Caco-2 (cell line): ENCODE data around the gene EEIG1. TPM values are rescaled to one million over a fixed set of nuclear protein-coding genes. Genes with fewer than 3 reads are reported as not detected.
A peak's percentile ranks its signal among the peaks of the same experiment; 100 is the strongest.

Experiments
- BruUV-seq: library from RNA; stranded (reverse); fragments of 400-500 nt; replicated peaks from 2 replicates; lab custom pipeline; 2021; lab: Mats Ljungman, UMichigan
- CTCF ChIA-PET: fragments of 300-600 bp; sonication (Branson Sonifier 250); formaldehyde crosslinking; loops from one replicate; lab custom pipeline; 2022; ENCODE audit warnings: antibody characterized with exemption; lab: Charles Lee
- POLR2A ChIA-PET: fragments of 300-600 bp; sonication (Branson Sonifier 250); formaldehyde crosslinking; loops from one replicate; lab custom pipeline; 2022; ENCODE audit warnings: antibody characterized with exemption; lab: Charles Lee
- DNase-seq, 2 experiments: peaks; one replicate each; pipeline versions ENCODE4 v3.0.0 to v3.0.0-alpha.2; 2020 to 2022
- H3K27me3 ChIP-seq: replicated peaks from 2 replicates; pipeline ENCODE4 v1.6.0; 2011; ENCODE audit warnings: low read length; ENCODE audit not compliant: control insufficient read depth, insufficient read depth
- H3K36me3 ChIP-seq: 2 replicates; pipeline ENCODE4 v1.5.1; 2011; ENCODE audit warnings: low read length; ENCODE audit not compliant: control insufficient read depth, insufficient read depth
- H3K4me1 ChIP-seq: fragments of 250-450 bp; sonication (Bioruptor Pico); 2 replicates; pipeline ENCODE4 v1.5.1; 2020; ENCODE audit warnings: mild to moderate bottlenecking
- H3K4me3 ChIP-seq: 2 replicates; pipeline ENCODE4 v1.5.1; 2011; ENCODE audit warnings: low read depth, mild to moderate bottlenecking, control low read depth, low read length
- H3K9me3 ChIP-seq: fragments of 250-450 bp; sonication (Bioruptor Pico); 2 replicates; pipeline ENCODE4 v1.5.1; 2020; ENCODE audit warnings: mild to moderate bottlenecking, moderate library complexity
- H3K27ac Mint-ChIP-seq: one replicate; pipeline ENCODE4 v1.8.0; 2022; ENCODE audit warnings: mixed read lengths; ENCODE audit not compliant: unreplicated experiment
- H3K27me3 Mint-ChIP-seq: one replicate; pipeline ENCODE4 v1.8.0; 2022; ENCODE audit warnings: mixed read lengths; ENCODE audit not compliant: insufficient read depth, unreplicated experiment
- H3K36me3 Mint-ChIP-seq: one replicate; pipeline ENCODE4 v1.8.0; 2022; ENCODE audit warnings: mild to moderate bottlenecking, mixed read lengths; ENCODE audit not compliant: insufficient read depth, unreplicated experiment
- H3K4me1 Mint-ChIP-seq: one replicate; pipeline ENCODE4 v1.8.0; 2022; ENCODE audit warnings: low read depth, mixed read lengths; ENCODE audit not compliant: unreplicated experiment
- H3K4me3 Mint-ChIP-seq: one replicate; pipeline ENCODE4 v1.8.0; 2022; ENCODE audit warnings: mild to moderate bottlenecking, moderate library complexity, mixed read lengths; ENCODE audit not compliant: unreplicated experiment
- H3K9me3 Mint-ChIP-seq: one replicate; pipeline ENCODE4 v1.8.0; 2022; ENCODE audit warnings: mixed read lengths; ENCODE audit not compliant: unreplicated experiment
- CTCF ChIP-seq, 2 experiments: fragments of 200-600 bp in 1 of 2; IDR thresholded peaks; 1 replicate in 1 of 2; 2 replicates in 1 of 2; pipeline versions ENCODE4 v1.5.1 to v1.8.0; 2011 to 2022; ENCODE audit warnings: antibody characterized with exemption in 1 of 2, control low read depth in 1 of 2, inconsistent platforms in 1 of 2, low read depth in 1 of 2, low read length in 1 of 2, mild to moderate bottlenecking in 1 of 2, moderate library complexity in 1 of 2; ENCODE audit not compliant: insufficient read depth in 1 of 2, severe bottlenecking in 1 of 2, unreplicated experiment in 1 of 2
- intact Hi-C: fragments of 100-400 bp; cut with micrococcal nuclease; formaldehyde crosslinking; loops from one replicate; pipeline ENCODE4 v1.10.0; 2022; ENCODE audit not compliant: unreplicated experiment
- total RNA-seq: library from RNA; stranded (reverse); gene quantifications from 2 replicates; pipeline ENCODE4 v1.2.3, GENCODE V29; 2022

The EEIG1 gene
- total RNA-seq, 1 experiment from 2014 or later = 47.1 TPM

DNA sequence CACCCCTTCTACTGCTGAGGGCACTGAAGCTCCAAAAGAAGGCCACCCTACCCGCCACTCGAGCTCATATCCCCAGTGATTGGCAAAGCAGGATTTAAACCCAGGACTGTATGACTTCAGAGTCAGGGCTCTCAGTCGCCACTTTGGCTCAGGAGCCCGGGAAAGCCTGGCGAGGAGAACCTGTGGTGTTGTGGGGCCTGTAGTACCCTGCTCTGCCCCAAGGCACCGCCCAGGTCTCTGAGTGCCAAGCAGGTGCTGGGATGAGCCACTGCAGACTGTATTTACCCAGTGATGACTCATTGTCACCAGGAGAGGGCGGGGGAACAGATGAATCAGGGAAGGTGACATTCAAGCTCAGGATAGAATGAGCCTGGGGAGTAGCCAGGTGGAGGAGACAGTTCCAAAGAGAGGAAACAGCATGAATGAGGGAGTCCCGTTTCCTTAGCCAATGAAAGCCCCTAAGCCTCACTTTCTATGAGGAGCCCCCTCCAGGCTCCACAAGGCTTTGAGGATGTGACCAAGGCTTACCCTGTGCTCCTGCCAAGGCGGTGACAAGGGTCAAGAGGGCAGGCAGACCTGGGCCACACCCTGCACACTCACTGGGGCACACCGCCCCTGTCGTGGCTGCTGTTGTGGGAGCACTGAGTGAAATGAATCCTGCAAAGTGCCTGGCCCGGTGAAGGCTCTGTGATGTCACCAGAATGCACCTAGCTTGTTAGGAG, 25.3 kb downstream of the EEIG1 start:
- Histone ChIP-seq H3K36me3 (no peaks in the 10 kb centered on the region), H3K9me3 (peaks cover 6% of the 10 kb centered on the region), H3K4me1 (peaks cover 29% of the 10 kb centered on the region), H3K4me3 (no peak overlapping the region), H3K27me3 (no peaks in the 10 kb centered on the region)
- H3K36me3 Mint-ChIP-seq = peaks cover 7% of the 10 kb centered on the region
- peak overlapping the region; percentile 82 for H3K27ac Mint-ChIP-seq
- no peaks in the 10 kb centered on the region for H3K27me3 Mint-ChIP-seq
- no peaks in the 10 kb centered on the region for H3K9me3 Mint-ChIP-seq
- intact Hi-C loops = loop anchor here (1.0 to 5.0 kb wide), 3 partner anchors 24 to 162 kb away; no protein-coding TSS in a partner anchor
- peak; percentile 64 to 75 for TF ChIP-seq CTCF (IDR thresholded peaks at IDR 0.05; ENCODE audit: insufficient read depth in 1 of 2, low read depth in 1 of 2, low read length in 1 of 2, severe bottlenecking in 1 of 2, unreplicated experiment in 1 of 2)
- H3K4me3 Mint-ChIP-seq = peak overlapping the region; percentile 58
- ChIA-PET CTCF (interaction anchor here (0.5 to 2.5 kb wide), 18 partner anchors 12 to 1458 kb away, joined by 3 to 10 read pairs (median 4); partner anchors contain the start of genes EEIG1 and NAIF1), POLR2A (interaction anchor here (0.8 to 1.0 kb wide), 2 partner anchors 25 to 162 kb away, joined by 3 to 4 read pairs; partner anchors contain the start of gene EEIG1)
- BruUV-seq = no TSS peak
- peak; percentile 86 to 90 for DNase-seq
- H3K4me1 Mint-ChIP-seq = peaks cover 12% of the 10 kb centered on the region

DNA sequence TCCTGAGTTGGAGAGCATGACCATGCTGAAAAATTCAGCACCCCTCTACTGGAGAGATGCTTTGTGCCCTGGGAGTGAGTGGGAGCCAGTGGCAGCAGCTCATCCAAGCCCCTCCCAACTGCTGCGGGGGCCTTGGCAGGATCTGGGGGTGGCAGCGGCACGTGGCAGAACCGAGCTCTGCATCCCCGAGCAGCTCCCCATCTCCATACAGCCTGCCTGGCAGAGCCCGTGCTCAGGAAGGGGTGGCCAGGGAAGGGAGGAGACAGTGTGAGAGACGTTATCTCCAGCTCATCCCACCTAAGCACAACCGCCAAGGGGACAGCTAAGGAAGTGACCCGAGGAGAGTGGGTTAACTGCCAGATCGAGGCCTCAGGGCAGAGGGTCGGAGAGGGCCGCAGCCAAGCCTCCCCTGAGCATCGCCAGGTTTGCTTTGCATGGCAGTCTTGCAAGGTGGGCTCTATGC, 25.9 kb downstream of the EEIG1 start:
- Mint-ChIP-seq H3K27me3 (no peaks in the 10 kb centered on the region), H3K36me3 (peaks cover 11% of the 10 kb centered on the region), H3K4me3 (no peak overlapping the region), H3K9me3 (no peaks in the 10 kb centered on the region), H3K27ac (peak overlapping the region; percentile 82), H3K4me1 (peaks cover 12% of the 10 kb centered on the region)
- no TSS peak for BruUV-seq
- intact Hi-C loops = loop anchor here (1.0 to 5.0 kb wide), 3 partner anchors 24 to 162 kb away; no protein-coding TSS in a partner anchor
- ChIA-PET POLR2A (interaction anchor here (0.8 to 1.0 kb wide), 2 partner anchors 26 to 163 kb away, joined by 3 to 4 read pairs; partner anchors contain the start of gene EEIG1), CTCF (interaction anchor here (0.8 to 2.5 kb wide), 15 partner anchors 11 to 163 kb away, joined by 3 to 10 read pairs (median 4); partner anchors contain the start of genes EEIG1 and NAIF1)
- no peak for TF ChIP-seq CTCF (IDR thresholded peaks at IDR 0.05; ENCODE audit: insufficient read depth in 1 of 2, low read depth in 1 of 2, low read length in 1 of 2, severe bottlenecking in 1 of 2, unreplicated experiment in 1 of 2)
- Histone ChIP-seq H3K4me3 (no peak overlapping the region), H3K9me3 (peaks cover 6% of the 10 kb centered on the region), H3K27me3 (no peaks in the 10 kb centered on the region), H3K4me1 (peaks cover 29% of the 10 kb centered on the region), H3K36me3 (no peaks in the 10 kb centered on the region)
- no peak for DNase-seq

DNA sequence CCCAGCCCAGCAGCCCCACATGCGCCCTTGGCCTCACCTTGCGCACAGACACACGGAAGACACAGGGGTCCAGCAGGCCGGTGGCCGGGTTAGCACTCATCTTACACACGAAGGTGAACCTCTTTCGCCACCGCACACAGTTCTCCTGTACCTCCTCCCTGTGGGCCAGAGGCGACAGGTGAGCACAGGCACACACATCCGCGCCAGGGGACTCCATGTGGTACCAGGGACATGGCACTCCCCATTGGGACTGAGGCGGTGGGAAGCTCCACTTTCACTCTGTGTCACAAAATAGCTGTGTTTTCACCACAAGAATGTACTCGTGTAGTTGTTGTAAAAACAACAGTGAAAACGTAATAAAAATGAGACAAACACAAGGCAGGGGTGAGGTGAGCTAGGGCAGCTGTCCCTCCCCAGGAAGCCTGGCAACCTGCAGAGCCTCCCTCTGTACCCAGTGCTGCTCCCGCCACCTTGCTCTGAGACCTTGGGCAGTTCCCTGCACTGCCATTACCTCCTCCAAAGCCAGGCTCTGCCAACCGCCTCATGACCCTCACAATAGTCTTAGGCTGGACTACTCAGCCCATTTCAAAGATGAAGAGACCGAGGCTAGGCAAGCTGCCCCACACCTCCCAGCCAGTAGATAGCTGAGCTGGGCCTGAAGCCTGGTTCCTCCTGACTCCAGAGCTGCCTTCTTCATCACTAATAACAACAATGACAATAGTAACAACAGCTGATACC, 26.9 kb downstream of the EEIG1 start:
- H3K27ac Mint-ChIP-seq = peak overlapping the region; percentile 22
- no TSS peak for BruUV-seq
- intact Hi-C loops = no loop called here

More for the DNA sequence above, 26.9 kb downstream of the EEIG1 start:
- no peaks in the 10 kb centered on the region for H3K27me3 Mint-ChIP-seq
- Histone ChIP-seq H3K27me3 (no peaks in the 10 kb centered on the region), H3K4me3 (no peak overlapping the region), H3K36me3 (no peaks in the 10 kb centered on the region), H3K4me1 (peaks cover 29% of the 10 kb centered on the region), H3K9me3 (peaks cover 6% of the 10 kb centered on the region)
- no peaks in the 10 kb centered on the region for H3K9me3 Mint-ChIP-seq
- peaks cover 12% of the 10 kb centered on the region for H3K4me1 Mint-ChIP-seq
- POLR2A ChIA-PET = no interaction called here
- peaks cover 11% of the 10 kb centered on the region for H3K36me3 Mint-ChIP-seq
- DNase-seq = no peak
- CTCF ChIA-PET = interaction anchor here (0.7 to 2.5 kb wide), 5 partner anchors 10 to 164 kb away, joined by 3 to 10 read pairs (median 4); no protein-coding TSS in a partner anchor
- no peak for TF ChIP-seq CTCF (IDR thresholded peaks at IDR 0.05; ENCODE audit: insufficient read depth in 1 of 2, low read depth in 1 of 2, low read length in 1 of 2, severe bottlenecking in 1 of 2, unreplicated experiment in 1 of 2)
- H3K4me3 Mint-ChIP-seq = no peak overlapping the region
